Measurements from ENCODE around the gene LSM2.

DNA sequence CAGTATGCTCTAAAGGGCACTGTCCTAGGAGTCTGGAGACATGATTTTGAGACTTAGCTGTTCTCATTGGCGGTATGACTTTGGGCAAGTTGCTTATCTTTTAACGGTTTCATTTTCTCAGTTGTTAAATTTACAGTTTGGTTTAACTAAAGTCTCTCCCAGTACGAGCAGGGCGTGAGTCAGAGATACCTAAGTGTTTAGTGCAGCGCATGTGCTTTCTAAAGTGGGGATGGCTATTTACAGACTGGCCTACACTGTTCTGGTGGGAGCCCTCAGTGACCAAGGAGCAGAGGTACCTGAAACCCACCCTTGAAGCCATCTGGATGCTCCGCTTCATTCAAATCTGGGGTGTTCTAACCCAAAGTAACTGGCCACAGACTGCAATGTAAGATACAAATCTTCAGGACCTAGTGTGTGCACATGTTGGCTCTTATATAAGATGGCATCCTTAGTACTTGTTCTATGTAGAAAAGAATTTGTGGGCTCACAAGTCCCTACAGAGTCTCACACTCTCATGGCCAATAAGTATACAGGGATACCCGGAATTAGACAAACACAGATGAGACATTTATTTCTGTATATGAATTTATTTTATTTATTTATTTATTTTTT lies 56.2 kb downstream of the LSM2 start:
- TF ChIP-seq, protein P1, sequence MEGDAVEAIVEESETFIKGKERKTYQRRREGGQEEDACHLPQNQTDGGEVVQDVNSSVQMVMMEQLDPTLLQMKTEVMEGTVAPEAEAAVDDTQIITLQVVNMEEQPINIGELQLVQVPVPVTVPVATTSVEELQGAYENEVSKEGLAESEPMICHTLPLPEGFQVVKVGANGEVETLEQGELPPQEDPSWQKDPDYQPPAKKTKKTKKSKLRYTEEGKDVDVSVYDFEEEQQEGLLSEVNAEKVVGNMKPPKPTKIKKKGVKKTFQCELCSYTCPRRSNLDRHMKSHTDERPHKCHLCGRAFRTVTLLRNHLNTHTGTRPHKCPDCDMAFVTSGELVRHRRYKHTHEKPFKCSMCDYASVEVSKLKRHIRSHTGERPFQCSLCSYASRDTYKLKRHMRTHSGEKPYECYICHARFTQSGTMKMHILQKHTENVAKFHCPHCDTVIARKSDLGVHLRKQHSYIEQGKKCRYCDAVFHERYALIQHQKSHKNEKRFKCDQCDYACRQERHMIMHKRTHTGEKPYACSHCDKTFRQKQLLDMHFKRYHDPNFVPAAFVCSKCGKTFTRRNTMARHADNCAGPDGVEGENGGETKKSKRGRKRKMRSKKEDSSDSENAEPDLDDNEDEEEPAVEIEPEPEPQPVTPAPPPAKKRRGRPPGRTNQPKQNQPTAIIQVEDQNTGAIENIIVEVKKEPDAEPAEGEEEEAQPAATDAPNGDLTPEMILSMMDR (IDR thresholded peaks at IDR 0.05; ENCODE audit: low read length) = no peak
- TF ChIP-seq EZH2 (optimal IDR thresholded peaks at IDR 0.05; ENCODE audit: low read depth, low read length) = no peak
